MM.1S (cell line): ENCODE data around the gene TAOK1.

Experiments
- EZH2 ChIP-seq: fragments of 300-600 bp; sonication (generic); optimal IDR thresholded peaks from 2 replicates; pipeline ENCODE3; 2017; ENCODE audit warnings: low read depth, mild to moderate bottlenecking, antibody characterized with exemption, low read length, mixed read lengths
- EZH2phosphoT487 ChIP-seq: fragments of 300-600 bp; sonication (generic); IDR thresholded peaks from 2 replicates; pipeline ENCODE4 v1.6.1; 2018; ENCODE audit warnings: antibody characterized with exemption, low read length
- TF ChIP-seq, protein P1 (sequence below): fragments of 300-600 bp; sonication (generic); IDR thresholded peaks from 2 replicates; pipeline ENCODE4 v1.5.1; 2016; ENCODE audit warnings: antibody characterized with exemption, low read length, mixed read lengths

GRCh38 chr17:29588562-29589411, 198.6 kb downstream of the TAOK1 start:
- no peak for TF ChIP-seq EZH2phosphoT487
- TF ChIP-seq, protein P1, sequence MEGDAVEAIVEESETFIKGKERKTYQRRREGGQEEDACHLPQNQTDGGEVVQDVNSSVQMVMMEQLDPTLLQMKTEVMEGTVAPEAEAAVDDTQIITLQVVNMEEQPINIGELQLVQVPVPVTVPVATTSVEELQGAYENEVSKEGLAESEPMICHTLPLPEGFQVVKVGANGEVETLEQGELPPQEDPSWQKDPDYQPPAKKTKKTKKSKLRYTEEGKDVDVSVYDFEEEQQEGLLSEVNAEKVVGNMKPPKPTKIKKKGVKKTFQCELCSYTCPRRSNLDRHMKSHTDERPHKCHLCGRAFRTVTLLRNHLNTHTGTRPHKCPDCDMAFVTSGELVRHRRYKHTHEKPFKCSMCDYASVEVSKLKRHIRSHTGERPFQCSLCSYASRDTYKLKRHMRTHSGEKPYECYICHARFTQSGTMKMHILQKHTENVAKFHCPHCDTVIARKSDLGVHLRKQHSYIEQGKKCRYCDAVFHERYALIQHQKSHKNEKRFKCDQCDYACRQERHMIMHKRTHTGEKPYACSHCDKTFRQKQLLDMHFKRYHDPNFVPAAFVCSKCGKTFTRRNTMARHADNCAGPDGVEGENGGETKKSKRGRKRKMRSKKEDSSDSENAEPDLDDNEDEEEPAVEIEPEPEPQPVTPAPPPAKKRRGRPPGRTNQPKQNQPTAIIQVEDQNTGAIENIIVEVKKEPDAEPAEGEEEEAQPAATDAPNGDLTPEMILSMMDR, result no peak
- TF ChIP-seq EZH2, result no peak
